Measurements from ENCODE around the gene PHF3. TPM values are rescaled to one million over a fixed set of nuclear protein-coding genes. Genes with fewer than 3 reads are reported as not detected.

PHF3 gene
- polyA plus RNA-seq, 2 of the 4 experiments (the other 2 are of a cell fraction): 13.9 to 28.4 TPM

- Histone ChIP-seq H3K4me3 (no peak overlapping the region), H3K4me1 (peaks cover 8% of the 10 kb centered on the region; the same call in 1 of the 3 replicates), H3K9me3 (no peaks in the 10 kb centered on the region), H3K4me2 (no peak overlapping the region), H3K27ac (no peak overlapping the region)
- DNase-seq (ENCODE audit: low read depth in 1 of 2, low spot score in 1 of 2) (no peak), ATAC-seq (no peak), FAIRE-seq (no peak)
- 14% methylated on average over 1 of the region's 1 CpG for WGBS (ENCODE audit: missing lambda C conversion rate)
- POLR2A ChIA-PET: no interaction called here
- CTCF ChIA-PET: interaction anchor here (1.1 kb wide), 1 partner anchor 431 kb away, joined by 4 read pairs; no protein-coding TSS in a partner anchor
- TF ChIP-seq MAFK (IDR thresholded peaks at IDR 0.05; ENCODE audit: partially characterized antibody) (no peak), E2F6 (IDR thresholded peaks at IDR 0.05; ENCODE audit: borderline replicate concordance, low read depth) (no peak), EP300 (IDR thresholded peaks at IDR 0.05) (no peak), RNF2 (IDR thresholded peaks at IDR 0.05; ENCODE audit: borderline replicate concordance, low read depth) (no peak), RCOR1 (IDR thresholded peaks at IDR 0.05; ENCODE audit: low read depth, low read length) (no peak), BCL3 (IDR thresholded peaks at IDR 0.05) (no peak), ZNF302 (CRISPR knock-in tag; IDR thresholded peaks at IDR 0.05) (no peak), CTCF (IDR thresholded peaks at IDR 0.05) (no peak), CEBPB (IDR thresholded peaks at IDR 0.05) (no peak), EHMT2 (IDR thresholded peaks at IDR 0.05; ENCODE audit: low read depth) (no peak), JUNB (IDR thresholded peaks at IDR 0.05) (no peak), FOXS1 (CRISPR knock-in tag; IDR thresholded peaks at IDR 0.05) (no peak), HMGXB4 (CRISPR knock-in tag; IDR thresholded peaks at IDR 0.05; ENCODE audit: borderline replicate concordance) (no peak), NFE2L2 (conservative IDR thresholded peaks at IDR 0.05; ENCODE audit: low read length) (no peak), ATOH8 (CRISPR knock-in tag; IDR thresholded peaks at IDR 0.05; ENCODE audit: low read depth) (no peak)
Observed at GRCh38 chr6:63739094-63739687, 103.6 kb downstream of the PHF3 start.

- Histone ChIP-seq H3K4me1 (peaks cover 5% of the 10 kb centered on the region; the same call in 1 of the 3 replicates), H3K9me3 (no peaks in the 10 kb centered on the region), H3K4me3 (no peak overlapping the region), H3K4me2 (no peak overlapping the region), H3K27ac (no peak overlapping the region)
- FAIRE-seq (no peak), ATAC-seq (no peak), DNase-seq (ENCODE audit: low read depth in 1 of 2, low spot score in 1 of 2) (no peak)
- no peak for TF ChIP-seq ELK1 (IDR thresholded peaks at IDR 0.05; ENCODE audit: low read depth, low read length)
- TF ChIP-seq HEYL (CRISPR knock-in tag; IDR thresholded peaks at IDR 0.05): no peak
- no peak for TF ChIP-seq NFE2L2 (conservative IDR thresholded peaks at IDR 0.05; ENCODE audit: low read length)
- CTCF ChIA-PET: no interaction called here
- 13% methylated on average over 2 of the region's 2 CpGs for WGBS (ENCODE audit: missing lambda C conversion rate)
- POLR2A ChIA-PET: no interaction called here
Observed at GRCh38 chr6:63740709-63741108, 105.1 kb downstream of the PHF3 start.
